ENCODE data around the gene FLCN.
A peak's percentile ranks its signal among the peaks of the same experiment; 100 is the strongest.

The FLCN gene

DNA sequence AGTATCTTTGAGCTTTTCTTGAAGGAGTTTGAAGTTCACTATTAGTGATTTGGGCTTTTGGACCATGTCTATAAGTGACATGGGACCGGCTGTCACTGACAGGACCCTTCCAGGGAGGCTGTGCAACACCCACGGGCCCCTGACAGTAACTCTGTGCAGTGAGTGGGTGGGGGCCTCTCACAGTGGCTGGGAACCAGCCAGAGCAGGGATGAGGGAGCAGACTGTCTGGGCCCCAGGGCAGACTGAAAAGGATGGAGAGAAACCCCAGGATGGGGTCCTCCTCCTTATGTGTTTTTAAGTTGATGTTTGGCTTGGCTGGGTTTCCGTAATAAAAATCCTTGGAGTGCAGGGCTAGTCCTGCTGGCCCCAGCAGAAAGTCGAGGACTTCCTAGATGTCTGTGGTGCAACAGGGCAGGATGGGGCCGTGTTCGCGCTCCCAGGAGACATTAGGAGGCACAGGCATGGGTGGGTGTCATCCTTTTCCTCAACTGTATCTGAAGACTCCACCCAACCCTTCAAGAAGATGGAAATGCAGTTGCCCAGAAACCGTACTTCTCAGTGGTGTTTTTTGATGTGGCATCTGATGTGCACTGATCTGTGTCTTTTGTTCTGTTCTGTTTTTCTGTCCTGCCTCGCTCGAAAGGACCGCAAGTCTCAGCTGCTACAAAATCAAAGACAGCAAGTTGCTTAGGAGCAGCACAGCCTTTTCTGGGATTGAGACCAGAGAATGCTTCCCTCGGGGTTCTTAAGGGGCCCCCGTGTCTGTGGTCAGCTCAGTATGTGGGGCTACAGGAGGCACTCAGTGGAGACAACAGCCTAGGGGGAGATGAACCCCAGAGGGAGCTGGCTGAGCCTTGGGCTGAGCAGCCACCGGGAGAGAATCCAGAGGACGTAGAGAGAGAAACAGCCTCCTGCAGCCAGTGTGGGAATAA is 55.0 kb downstream of the FLCN start:
- H3K79me1 ChIP-seq (ENCODE audit: low read length), result peaks cover 7% of the 10 kb centered on the region
- WGBS (ENCODE audit: extremely low coverage, insufficient coverage, insufficient read length), result no CpG with 5 or more reads among the region's 15 CpGs
- no peaks in the 10 kb centered on the region for H3K27me3 ChIP-seq (ENCODE audit: insufficient read depth, low read length)
- no peaks in the 10 kb centered on the region for H3K79me2 ChIP-seq (ENCODE audit: control insufficient read depth, insufficient read depth, low read length, poor library complexity)
- no peak overlapping the region for H3K14ac ChIP-seq (ENCODE audit: low read length)
- H3K9me3 ChIP-seq (ENCODE audit: insufficient read depth, low read depth, low read length), result peaks cover 3% of the 10 kb centered on the region
- H2BK12ac ChIP-seq (ENCODE audit: low read length), result no peak overlapping the region
- no peak overlapping the region for H3K23ac ChIP-seq (ENCODE audit: low read length)
- H3K4me1 ChIP-seq (ENCODE audit: control insufficient read depth in 1 of 2, insufficient read depth in 2 of 2, low read length in 2 of 2), result peaks cover 13% of the 10 kb centered on the region in 2 experiments
- no peak for DNase-seq
- H3K27ac ChIP-seq (ENCODE audit: low read depth, low read length), result no peak overlapping the region
- no peak overlapping the region for H2BK5ac ChIP-seq (ENCODE audit: low read depth, low read length, poor library complexity)
- no peak overlapping the region for H3K9ac ChIP-seq (ENCODE audit: low read length)
- H2BK120ac ChIP-seq (ENCODE audit: insufficient read depth, low read length, poor library complexity), result no peak overlapping the region
- no peak overlapping the region for H4K12ac ChIP-seq (ENCODE audit: low read depth, low read length)
- H3K4ac ChIP-seq (ENCODE audit: low read depth, low read length), result no peak overlapping the region
- no peak overlapping the region for H4K8ac ChIP-seq (ENCODE audit: low read depth, low read length)
- no peak overlapping the region for H3K4me2 ChIP-seq (ENCODE audit: low read length)
- no peak overlapping the region for H3K4me3 ChIP-seq (ENCODE audit: low read depth, low read length)
- no peak overlapping the region for H4K91ac ChIP-seq (ENCODE audit: low read depth, low read length)
- no peak overlapping the region for H3K18ac ChIP-seq (ENCODE audit: low read length)
- H2AFZ ChIP-seq (ENCODE audit: insufficient read depth, low read length, poor library complexity), result no peak overlapping the region
- H3K36me3 ChIP-seq (ENCODE audit: control insufficient read depth in 1 of 2, insufficient read depth in 2 of 2, low read length in 2 of 2), result peaks cover 59 to 61% of the 10 kb centered on the region in 2 experiments
- no peak overlapping the region for H2AK5ac ChIP-seq (ENCODE audit: low read length)

DNA sequence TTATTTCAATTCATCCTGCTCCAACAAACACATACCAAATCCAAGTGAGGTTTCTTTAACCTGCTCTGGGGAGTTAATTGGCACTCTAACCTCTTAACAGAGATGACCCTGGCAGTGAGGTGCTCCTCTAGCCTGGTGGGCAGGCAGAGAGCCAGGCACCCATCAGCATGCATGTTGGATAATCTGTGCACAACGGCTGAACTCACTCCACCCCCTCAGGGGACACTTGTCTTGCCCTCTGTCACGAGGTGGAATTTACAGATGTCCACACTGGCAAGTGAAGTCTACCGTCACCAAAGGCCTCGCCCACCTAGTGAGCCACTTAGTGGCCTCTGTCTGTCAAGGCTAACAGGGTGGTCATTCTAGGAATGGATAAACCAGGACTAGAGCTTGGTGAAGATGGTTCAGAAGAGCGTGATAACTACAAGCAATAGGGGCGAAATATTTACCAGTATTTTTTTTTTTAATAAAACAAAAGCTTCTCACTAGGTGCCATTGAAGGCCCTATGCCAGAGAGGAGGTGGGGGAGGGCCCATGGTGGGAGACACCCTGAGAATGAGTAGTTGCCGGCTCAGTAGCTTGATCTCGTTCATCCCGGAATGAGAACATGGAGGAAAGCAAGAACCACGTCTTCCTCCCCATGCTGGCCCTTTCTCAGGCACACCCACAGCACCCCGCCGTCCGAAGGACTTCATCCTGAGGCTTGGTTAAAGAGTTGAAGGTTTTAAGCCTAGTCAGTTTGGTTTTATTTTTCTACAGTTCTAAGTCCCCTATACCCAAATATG is 56.0 kb downstream of the FLCN start:
- Histone ChIP-seq H2BK5ac (ENCODE audit: low read depth, low read length, poor library complexity) (no peak overlapping the region), H3K14ac (ENCODE audit: low read length) (no peak overlapping the region), H2AK5ac (ENCODE audit: low read length) (no peak overlapping the region), H3K79me2 (ENCODE audit: control insufficient read depth, insufficient read depth, low read length, poor library complexity) (no peaks in the 10 kb centered on the region), H3K4ac (ENCODE audit: low read depth, low read length) (no peak overlapping the region), H4K8ac (ENCODE audit: low read depth, low read length) (no peak overlapping the region), H3K23ac (ENCODE audit: low read length) (no peak overlapping the region), H3K4me1 (ENCODE audit: control insufficient read depth in 1 of 2, insufficient read depth in 2 of 2, low read length in 2 of 2) (peaks cover 3% of the 10 kb centered on the region in 2 experiments), H3K36me3 (ENCODE audit: control insufficient read depth in 1 of 2, insufficient read depth in 2 of 2, low read length in 2 of 2) (peaks cover 67 to 69% of the 10 kb centered on the region in 2 experiments), H3K9ac (ENCODE audit: low read length) (no peak overlapping the region), H3K4me3 (ENCODE audit: low read depth, low read length) (peak overlapping the region; percentile 33), H2BK12ac (ENCODE audit: low read length) (no peak overlapping the region), H3K27me3 (ENCODE audit: insufficient read depth, low read length) (no peaks in the 10 kb centered on the region), H3K9me3 (ENCODE audit: insufficient read depth, low read depth, low read length) (peaks cover 3% of the 10 kb centered on the region), H4K12ac (ENCODE audit: low read depth, low read length) (no peak overlapping the region), H2AFZ (ENCODE audit: insufficient read depth, low read length, poor library complexity) (no peak overlapping the region), H3K18ac (ENCODE audit: low read length) (no peak overlapping the region), H3K79me1 (ENCODE audit: low read length) (no peaks in the 10 kb centered on the region), H3K27ac (ENCODE audit: low read depth, low read length) (no peak overlapping the region), H3K4me2 (ENCODE audit: low read length) (no peak overlapping the region), H2BK120ac (ENCODE audit: insufficient read depth, low read length, poor library complexity) (no peak overlapping the region), H4K91ac (ENCODE audit: low read depth, low read length) (no peak overlapping the region)
- DNase-seq, result no peak
- no CpG with 5 or more reads among the region's 13 CpGs for WGBS (ENCODE audit: extremely low coverage, insufficient coverage, insufficient read length)

DNA sequence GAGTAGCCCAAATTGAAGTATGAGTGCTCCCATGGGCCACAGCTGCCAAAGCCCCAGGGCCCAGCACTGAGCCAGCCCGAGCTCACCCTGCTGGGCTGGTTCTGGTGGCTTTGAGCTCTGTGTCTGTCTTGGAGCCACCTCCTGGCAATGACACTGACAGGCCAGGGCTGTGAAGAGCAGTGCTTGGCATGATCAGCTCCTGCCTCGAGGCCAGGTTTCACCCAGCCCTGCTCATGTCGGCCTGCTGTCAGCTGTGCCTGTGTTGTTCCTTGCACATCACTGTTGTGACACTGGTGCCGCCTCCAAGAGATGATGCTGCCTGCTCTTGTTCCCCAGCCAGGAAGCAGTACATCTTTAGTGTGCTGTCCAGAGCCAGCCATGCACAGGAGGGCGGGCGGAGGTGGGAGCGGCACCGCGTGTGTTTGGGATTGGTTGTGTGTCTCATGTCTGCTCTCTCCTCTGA is 56.8 kb downstream of the FLCN start:
- H3K4me1 ChIP-seq (ENCODE audit: control insufficient read depth in 1 of 2, insufficient read depth in 2 of 2, low read length in 2 of 2), result peaks cover 3% of the 10 kb centered on the region in 2 experiments
- no peak overlapping the region for H4K91ac ChIP-seq (ENCODE audit: low read depth, low read length)
- H3K9ac ChIP-seq (ENCODE audit: low read length), result no peak overlapping the region
- H3K79me1 ChIP-seq (ENCODE audit: low read length), result no peaks in the 10 kb centered on the region
- no peak overlapping the region for H2BK5ac ChIP-seq (ENCODE audit: low read depth, low read length, poor library complexity)
- H3K79me2 ChIP-seq (ENCODE audit: control insufficient read depth, insufficient read depth, low read length, poor library complexity), result no peaks in the 10 kb centered on the region
- H4K8ac ChIP-seq (ENCODE audit: low read depth, low read length), result no peak overlapping the region
- H3K36me3 ChIP-seq (ENCODE audit: control insufficient read depth in 1 of 2, insufficient read depth in 2 of 2, low read length in 2 of 2), result peaks cover 75 to 77% of the 10 kb centered on the region in 2 experiments
- no peak overlapping the region for H2AFZ ChIP-seq (ENCODE audit: insufficient read depth, low read length, poor library complexity)
- H3K27me3 ChIP-seq (ENCODE audit: insufficient read depth, low read length), result no peaks in the 10 kb centered on the region
- H4K12ac ChIP-seq (ENCODE audit: low read depth, low read length), result no peak overlapping the region
- no CpG with 5 or more reads among the region's 9 CpGs for WGBS (ENCODE audit: extremely low coverage, insufficient coverage, insufficient read length)
- no peak overlapping the region for H3K4ac ChIP-seq (ENCODE audit: low read depth, low read length)
- peak overlapping the region; percentile 3 for H3K4me3 ChIP-seq (ENCODE audit: low read depth, low read length)
- H3K18ac ChIP-seq (ENCODE audit: low read length), result no peak overlapping the region
- no peak overlapping the region for H3K14ac ChIP-seq (ENCODE audit: low read length)
- H3K9me3 ChIP-seq (ENCODE audit: insufficient read depth, low read depth, low read length), result peaks cover 3% of the 10 kb centered on the region
- H2AK5ac ChIP-seq (ENCODE audit: low read length), result no peak overlapping the region
- no peak overlapping the region for H2BK120ac ChIP-seq (ENCODE audit: insufficient read depth, low read length, poor library complexity)
- H2BK12ac ChIP-seq (ENCODE audit: low read length), result no peak overlapping the region
- no peak for DNase-seq
- H3K27ac ChIP-seq (ENCODE audit: low read depth, low read length), result no peak overlapping the region
- H3K23ac ChIP-seq (ENCODE audit: low read length), result no peak overlapping the region
- H3K4me2 ChIP-seq (ENCODE audit: low read length), result no peak overlapping the region

DNA sequence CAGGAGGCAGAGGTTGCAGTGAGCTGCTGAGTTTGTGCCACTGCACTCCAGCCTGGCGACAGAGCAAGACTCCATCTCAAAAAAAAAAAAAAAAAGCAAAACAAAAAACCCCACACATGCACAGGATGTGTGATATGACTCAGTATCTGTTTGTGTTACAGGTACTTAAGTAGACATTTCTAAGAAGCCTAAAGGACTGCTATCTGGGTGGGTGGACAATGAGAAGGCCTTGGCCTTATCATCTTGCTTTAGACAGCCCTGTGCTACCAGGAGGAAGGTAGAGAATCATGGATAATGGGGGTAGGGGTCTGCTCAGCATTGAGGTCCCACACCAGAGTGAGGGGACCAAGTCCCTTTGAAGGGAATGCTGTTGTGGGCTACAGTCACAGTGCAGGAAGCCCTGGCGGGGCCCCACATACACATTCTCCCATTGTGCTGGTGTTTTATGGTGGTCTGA is 57.6 kb downstream of the FLCN start:
- Histone ChIP-seq H2BK5ac (ENCODE audit: low read depth, low read length, poor library complexity) (no peak overlapping the region), H3K9ac (ENCODE audit: low read length) (no peak overlapping the region), H3K27me3 (ENCODE audit: insufficient read depth, low read length) (no peaks in the 10 kb centered on the region), H2BK120ac (ENCODE audit: insufficient read depth, low read length, poor library complexity) (no peak overlapping the region), H3K4me2 (ENCODE audit: low read length) (no peak overlapping the region), H3K79me1 (ENCODE audit: low read length) (no peaks in the 10 kb centered on the region), H4K12ac (ENCODE audit: low read depth, low read length) (no peak overlapping the region), H3K14ac (ENCODE audit: low read length) (no peak overlapping the region), H2AFZ (ENCODE audit: insufficient read depth, low read length, poor library complexity) (no peak overlapping the region), H3K18ac (ENCODE audit: low read length) (no peak overlapping the region), H3K9me3 (ENCODE audit: insufficient read depth, low read depth, low read length) (peaks cover 3% of the 10 kb centered on the region), H2AK5ac (ENCODE audit: low read length) (no peak overlapping the region), H3K36me3 (ENCODE audit: control insufficient read depth in 1 of 2, insufficient read depth in 2 of 2, low read length in 2 of 2) (peaks cover 80% of the 10 kb centered on the region in 2 experiments), H3K23ac (ENCODE audit: low read length) (no peak overlapping the region), H3K79me2 (ENCODE audit: control insufficient read depth, insufficient read depth, low read length, poor library complexity) (no peaks in the 10 kb centered on the region), H4K91ac (ENCODE audit: low read depth, low read length) (no peak overlapping the region), H3K4me3 (ENCODE audit: low read depth, low read length) (no peak overlapping the region), H4K8ac (ENCODE audit: low read depth, low read length) (no peak overlapping the region), H2BK12ac (ENCODE audit: low read length) (no peak overlapping the region), H3K4me1 (ENCODE audit: control insufficient read depth in 1 of 2, insufficient read depth in 2 of 2, low read length in 2 of 2) (no peaks in the 10 kb centered on the region), H3K4ac (ENCODE audit: low read depth, low read length) (no peak overlapping the region), H3K27ac (ENCODE audit: low read depth, low read length) (no peak overlapping the region)
- no CpG with 5 or more reads among the region's 2 CpGs for WGBS (ENCODE audit: extremely low coverage, insufficient coverage, insufficient read length)
- DNase-seq, result no peak

Data from trophoblast cell (in vitro differentiated cells and primary cell).